Measurements from ENCODE around the gene SLC12A7.
"Not testable (repeated sequence)": the region's sequence is repeated elsewhere in the genome, so short reads cannot be mapped to it uniquely, and the experiment has no call there.

Gene SLC12A7

GRCh38 chr5:1007681-1008450 is 104.0 kb downstream of the SLC12A7 start:
- DNase-seq (ENCODE audit: low spot score): no peak

GRCh38 chr5:1007221-1007680 is 104.6 kb downstream of the SLC12A7 start:
- no peak for DNase-seq (ENCODE audit: low spot score)

- DNase-seq (ENCODE audit: low spot score): no peak
Observed at GRCh38 chr5:1006656-1007071, 105.2 kb downstream of the SLC12A7 start.

GRCh38 chr5:1005904-1006655 is 105.8 kb downstream of the SLC12A7 start:
- DNase-seq (ENCODE audit: low spot score): no peak

GRCh38 chr5:1005249-1005851 is 106.5 kb downstream of the SLC12A7 start:
- no peak for DNase-seq (ENCODE audit: low spot score)

GRCh38 chr5:1004461-1005248 is 107.2 kb downstream of the SLC12A7 start:
- DNase-seq (ENCODE audit: low spot score): peak; percentile 16

GRCh38 chr5:1003296-1003937 is 108.4 kb downstream of the SLC12A7 start:
- DNase-seq (ENCODE audit: low spot score): no peak

GRCh38 chr5:1002836-1003235 is 109.0 kb downstream of the SLC12A7 start:
- no peak for DNase-seq (ENCODE audit: low spot score)

- DNase-seq (ENCODE audit: low spot score): no peak
Observed at GRCh38 chr5:1002271-1002546, 109.7 kb downstream of the SLC12A7 start.

GRCh38 chr5:1001406-1002270 is 110.2 kb downstream of the SLC12A7 start:
- DNase-seq (ENCODE audit: low spot score): no peak

- DNase-seq (ENCODE audit: low spot score): not testable (repeated sequence)
Observed at GRCh38 chr5:1000831-1001230, 111.0 kb downstream of the SLC12A7 start.
